CD4-positive, alpha-beta T cell (primary cell): ENCODE data around the gene SLC39A9. TPM values are rescaled to one million over a fixed set of nuclear protein-coding genes. Genes with fewer than 3 reads are reported as not detected.
"Not testable (repeated sequence)": the region's sequence is repeated elsewhere in the genome, so short reads cannot be mapped to it uniquely, and the experiment has no call there.

Experiments
- ATAC-seq: fragments of 200-7000 bp; cut with Tn5 transposase; one replicate; pipeline ENCODE4 v1.10.0; 2022; ENCODE audit warnings: mild to moderate bottlenecking; ENCODE audit not compliant: poor library complexity
- CTCF ChIA-PET: fragments of 350-600 bp; sonication (Branson Sonifier 250); formaldehyde crosslinking; loops from one replicate; lab custom pipeline; 2021; ENCODE audit warnings: antibody characterized with exemption, inconsistent platforms; lab: Charles Lee
- POLR2A ChIA-PET: fragments of 350-600 bp; sonication (Branson Sonifier 250); formaldehyde crosslinking; loops from one replicate; lab custom pipeline; 2021; ENCODE audit warnings: antibody characterized with exemption, inconsistent platforms; lab: Charles Lee
- DNase-seq, 14 experiments: peaks; one replicate each; pipeline ENCODE4 v3.0.0-alpha.2; 2013 to 2020; ENCODE audit warnings: mixed read lengths in 2 of 14
- H3K27ac ChIP-seq, 2 donors: one replicate each; pipeline versions ENCODE4 v1.5.1 to v1.7.0; 2013; ENCODE audit warnings: low read length in 2 of 2, low read depth in 1 of 2, mild to moderate bottlenecking in 1 of 2
- H3K27me3 ChIP-seq, 2 experiments: 1 replicate in 1 of 2; 2 replicates in 1 of 2; pipeline versions ENCODE4 v1.6.1 to v1.7.0; 2013; ENCODE audit warnings: low read length in 2 of 2, control low read depth in 1 of 2, mild to moderate bottlenecking in 1 of 2, moderate library complexity in 1 of 2; ENCODE audit not compliant: insufficient read depth in 2 of 2, control insufficient read depth in 1 of 2
- H3K36me3 ChIP-seq: one replicate; pipeline ENCODE4 v1.6.1; 2013; ENCODE audit warnings: low read length, control low read depth; ENCODE audit not compliant: insufficient read depth
- H3K4me1 ChIP-seq: one replicate; pipeline ENCODE4 v1.6.1; 2013; ENCODE audit warnings: low read length, control low read depth; ENCODE audit not compliant: insufficient read depth
- H3K4me3 ChIP-seq: one replicate; pipeline ENCODE4 v1.5.1; 2013; ENCODE audit warnings: mild to moderate bottlenecking, low read length, moderate library complexity
- H3K9me3 ChIP-seq, 2 experiments: 1 replicate in 1 of 2; 2 replicates in 1 of 2; pipeline versions ENCODE4 v1.6.1 to v1.7.0; 2013; ENCODE audit warnings: low read length in 2 of 2, mild to moderate bottlenecking in 2 of 2, control low read depth in 1 of 2, moderate library complexity in 1 of 2; ENCODE audit not compliant: control insufficient read depth in 1 of 2, insufficient read depth in 1 of 2
- H3K27ac Mint-ChIP-seq: one replicate; pipeline ENCODE4 v1.8.0; 2020; ENCODE audit warnings: mixed read lengths
- H3K27me3 Mint-ChIP-seq: one replicate; pipeline ENCODE4 v1.8.0; 2021; ENCODE audit warnings: mixed read lengths
- H3K36me3 Mint-ChIP-seq: one replicate; pipeline ENCODE4 v1.8.0; 2021; ENCODE audit warnings: low read depth, mixed read lengths
- H3K4me1 Mint-ChIP-seq: one replicate; pipeline ENCODE4 v1.8.0; 2021; ENCODE audit warnings: low read depth, mixed read lengths
- H3K4me3 Mint-ChIP-seq: one replicate; pipeline ENCODE4 v1.8.0; 2020; ENCODE audit warnings: mild to moderate bottlenecking, mixed read lengths
- H3K9me3 Mint-ChIP-seq: one replicate; pipeline ENCODE4 v1.8.0; 2020; ENCODE audit warnings: mixed read lengths
- CTCF ChIP-seq: fragments of 200-600 bp; IDR thresholded peaks from one replicate; pipeline ENCODE4 v1.8.0; 2022; ENCODE audit warnings: antibody characterized with exemption, mild to moderate bottlenecking
- intact Hi-C, 2 experiments: fragments of 100-400 bp; cut with DNase I in 1 of 2; cut with micrococcal nuclease in 1 of 2; formaldehyde crosslinking; loops; one replicate each; pipeline versions ENCODE4 v1.15.1 to v1.9.0; 2023 to 2025; cut with DNase I, micrococcal nuclease
- total RNA-seq, 174 experiments: library from RNA in 2 of 174; stranded (reverse) in 2 of 174; gene quantifications; one replicate each; pipeline ENCODE4 v1.2.3 and lab custom pipeline; 2021 to 2026

Gene SLC39A9
- total RNA-seq, 2 experiments from 2014 or later = 19.5 to 20.5 TPM

GRCh38 chr14:69413483-69413882 is 15.0 kb downstream of the SLC39A9 start:
- Histone ChIP-seq H3K36me3 (no peaks in the 10 kb centered on the region), H3K27ac (no peak overlapping the region), H3K4me3 (no peak overlapping the region), H3K4me1 (no peaks in the 10 kb centered on the region), H3K27me3 (no peaks in the 10 kb centered on the region), H3K9me3 (no peaks in the 10 kb centered on the region)
- POLR2A ChIA-PET = interaction anchor here (0.7 kb wide), 1 partner anchor 192 kb away, joined by 3 read pairs; no protein-coding TSS in a partner anchor
- intact Hi-C loops = no loop called here
- H3K27me3 Mint-ChIP-seq = no peaks in the 10 kb centered on the region
- peaks cover 27% of the 10 kb centered on the region for H3K4me1 Mint-ChIP-seq
- CTCF ChIA-PET = interaction anchor here (0.7 to 1.3 kb wide), 2 partner anchors 9 to 262 kb away, joined by 3 read pairs; no protein-coding TSS in a partner anchor
- no peak overlapping the region for H3K27ac Mint-ChIP-seq
- peaks cover 5% of the 10 kb centered on the region for H3K36me3 Mint-ChIP-seq
- TF ChIP-seq CTCF = no peak
- H3K9me3 Mint-ChIP-seq = no peaks in the 10 kb centered on the region
- no peak overlapping the region for H3K4me3 Mint-ChIP-seq
- DNase-seq = no peak
- ATAC-seq = no peak

GRCh38 chr14:69416087-69416486 is 17.6 kb downstream of the SLC39A9 start:
- Mint-ChIP-seq H3K36me3 (peaks cover 18% of the 10 kb centered on the region), H3K4me1 (peaks cover 47% of the 10 kb centered on the region)
- H3K4me1 ChIP-seq, intact Hi-C loops, CTCF ChIA-PET, H3K4me3 ChIP-seq, H3K9me3 ChIP-seq, H3K4me3 Mint-ChIP-seq, H3K27me3 Mint-ChIP-seq, H3K9me3 Mint-ChIP-seq, H3K36me3 ChIP-seq, H3K27ac ChIP-seq, ATAC-seq, H3K27me3 ChIP-seq, H3K27ac Mint-ChIP-seq, DNase-seq, POLR2A ChIA-PET: not testable (repeated sequence)

- no peak for DNase-seq
- Mint-ChIP-seq H3K27me3 (no peaks in the 10 kb centered on the region), H3K9me3 (no peaks in the 10 kb centered on the region), H3K4me3 (no peak overlapping the region), H3K36me3 (peaks cover 65% of the 10 kb centered on the region), H3K4me1 (peaks cover 30% of the 10 kb centered on the region), H3K27ac (no peak overlapping the region)
- no peaks in the 10 kb centered on the region for H3K9me3 ChIP-seq
- no peaks in the 10 kb centered on the region for H3K4me1 ChIP-seq
- H3K27ac ChIP-seq = no peak overlapping the region
- no peaks in the 10 kb centered on the region for H3K27me3 ChIP-seq
- TF ChIP-seq CTCF = no peak
- CTCF ChIA-PET = no interaction called here
- no peak for ATAC-seq
- POLR2A ChIA-PET = no interaction called here
- peaks cover 36% of the 10 kb centered on the region for H3K36me3 ChIP-seq
- intact Hi-C loops = no loop called here
- no peak overlapping the region for H3K4me3 ChIP-seq
These were observed 24.8 kb downstream of the SLC39A9 start for GRCh38 chr14:69423279-69423678.
